ENCODE data around the gene DHX40.

DNA sequence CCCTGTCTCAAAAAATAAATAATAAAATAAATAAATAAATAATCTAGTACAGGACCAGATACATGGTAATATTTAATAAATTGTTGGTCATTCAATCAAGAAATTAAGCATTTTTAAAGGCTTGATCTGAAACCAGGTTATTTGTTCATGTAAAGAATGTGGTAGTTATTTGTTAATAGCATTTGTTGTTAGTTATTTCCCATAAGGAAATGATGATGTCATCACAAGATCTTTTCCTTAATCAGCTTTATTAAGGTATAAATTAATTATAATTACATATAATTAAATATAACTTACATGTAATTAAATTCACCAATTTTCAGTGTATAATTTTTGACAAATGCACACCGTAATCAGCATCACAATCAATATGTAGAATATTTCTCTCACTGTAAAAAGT lies 19.5 kb upstream of the DHX40 start:
- TF ChIP-seq EZH2 (IDR thresholded peaks at IDR 0.05; ENCODE audit: borderline replicate concordance, low read depth, low read length, severe bottlenecking), result no peak
- TF ChIP-seq, protein P1, sequence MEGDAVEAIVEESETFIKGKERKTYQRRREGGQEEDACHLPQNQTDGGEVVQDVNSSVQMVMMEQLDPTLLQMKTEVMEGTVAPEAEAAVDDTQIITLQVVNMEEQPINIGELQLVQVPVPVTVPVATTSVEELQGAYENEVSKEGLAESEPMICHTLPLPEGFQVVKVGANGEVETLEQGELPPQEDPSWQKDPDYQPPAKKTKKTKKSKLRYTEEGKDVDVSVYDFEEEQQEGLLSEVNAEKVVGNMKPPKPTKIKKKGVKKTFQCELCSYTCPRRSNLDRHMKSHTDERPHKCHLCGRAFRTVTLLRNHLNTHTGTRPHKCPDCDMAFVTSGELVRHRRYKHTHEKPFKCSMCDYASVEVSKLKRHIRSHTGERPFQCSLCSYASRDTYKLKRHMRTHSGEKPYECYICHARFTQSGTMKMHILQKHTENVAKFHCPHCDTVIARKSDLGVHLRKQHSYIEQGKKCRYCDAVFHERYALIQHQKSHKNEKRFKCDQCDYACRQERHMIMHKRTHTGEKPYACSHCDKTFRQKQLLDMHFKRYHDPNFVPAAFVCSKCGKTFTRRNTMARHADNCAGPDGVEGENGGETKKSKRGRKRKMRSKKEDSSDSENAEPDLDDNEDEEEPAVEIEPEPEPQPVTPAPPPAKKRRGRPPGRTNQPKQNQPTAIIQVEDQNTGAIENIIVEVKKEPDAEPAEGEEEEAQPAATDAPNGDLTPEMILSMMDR (IDR thresholded peaks at IDR 0.05; ENCODE audit: borderline replicate concordance, extremely low read depth, low read length, poor library complexity, severe bottlenecking), result no peak
